GM19238 (cell line): Measurements from ENCODE around the gene UEVLD.
"Not testable (repeated sequence)": the region's sequence is repeated elsewhere in the genome, so short reads cannot be mapped to it uniquely, and the experiment has no call there.

ENCODE experiments used
- DNase-seq: peaks from one replicate; pipeline ENCODE4 v3.0.0; 2011; ENCODE audit warnings: low spot score; ENCODE audit not compliant: insufficient read length

The UEVLD gene

GRCh38 chr11:18588297-18589252 lies at the start of gene UEVLD:
TSS of gene UEVLD (minus strand) at chr11:18588734. CDS start at chr11:18588654, 80 bp downstream.
- peak; percentile 71 for DNase-seq

DNA sequence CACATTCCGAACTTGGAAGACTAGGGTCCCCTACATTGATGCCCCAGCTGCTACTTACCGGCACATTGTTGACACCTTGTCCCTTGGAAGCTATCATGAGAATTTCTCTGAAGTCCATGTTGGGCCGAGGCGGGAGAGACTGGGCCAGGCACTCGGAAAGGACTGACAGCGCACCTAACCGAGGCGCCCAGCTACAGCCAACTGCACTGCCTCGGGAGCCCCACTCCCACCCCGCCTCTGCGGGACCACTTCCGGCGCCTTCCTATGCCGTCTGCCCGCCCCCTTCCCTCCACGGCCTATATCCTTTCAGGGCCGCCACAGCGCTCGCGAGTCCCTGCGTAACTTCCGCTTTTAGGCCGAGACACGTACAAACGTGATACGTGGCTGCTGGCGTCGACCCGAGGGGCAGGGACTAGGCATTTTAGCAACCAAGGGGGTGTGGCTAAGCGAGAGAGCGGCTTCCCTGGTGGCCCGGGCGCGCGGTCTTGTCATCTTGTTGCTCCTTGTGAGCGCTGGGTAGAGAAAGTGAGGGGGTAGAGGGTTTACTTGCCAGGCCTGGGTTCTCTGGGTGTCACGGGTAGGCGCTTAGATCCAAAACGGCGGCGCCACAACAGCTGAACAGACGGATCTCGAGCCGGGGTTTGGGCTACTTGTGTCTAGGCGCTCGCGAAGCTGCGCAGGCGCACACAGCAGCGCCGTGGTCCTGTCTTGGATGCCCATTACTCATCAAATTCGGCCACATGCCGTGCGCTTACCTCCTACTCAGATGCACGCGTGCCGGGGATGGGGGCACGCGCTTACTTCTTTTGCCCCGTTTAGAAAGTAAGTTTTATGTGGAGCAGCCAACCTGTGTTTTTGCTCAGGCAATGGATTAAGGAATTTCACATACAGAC lies 45.9 kb upstream of the UEVLD start, which contains the start of gene SPTY2D1:
Gene SPTY2D1 (minus strand): TSS at position 203 of the 893 bp plus-strand sequence. CDS start 85 bp downstream, at position 118.
- DNase-seq: peak; percentile 91

GRCh38 chr11:18633256-18634139 lies 45.0 kb upstream of the UEVLD start:
- DNase-seq: peak; percentile 42

DNA sequence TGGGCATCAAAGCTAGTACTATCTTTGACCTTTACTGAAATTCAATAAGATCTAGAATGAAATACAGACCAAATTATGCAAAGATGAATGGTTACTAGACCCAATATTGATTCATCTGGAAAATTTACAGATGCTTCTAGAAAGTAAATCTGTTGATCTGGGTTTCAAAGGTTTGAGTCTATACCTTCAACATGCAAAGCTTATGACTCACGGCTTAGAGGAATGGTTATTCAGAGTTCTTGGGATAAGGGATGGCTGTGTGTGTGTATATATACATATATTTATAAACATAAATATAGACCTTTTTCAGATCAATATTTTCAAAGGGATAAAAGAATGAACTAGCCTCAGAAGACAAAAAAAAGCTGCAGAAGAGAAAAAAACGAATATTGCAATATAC lies 44.3 kb upstream of the UEVLD start:
- DNase-seq: no peak

DNA sequence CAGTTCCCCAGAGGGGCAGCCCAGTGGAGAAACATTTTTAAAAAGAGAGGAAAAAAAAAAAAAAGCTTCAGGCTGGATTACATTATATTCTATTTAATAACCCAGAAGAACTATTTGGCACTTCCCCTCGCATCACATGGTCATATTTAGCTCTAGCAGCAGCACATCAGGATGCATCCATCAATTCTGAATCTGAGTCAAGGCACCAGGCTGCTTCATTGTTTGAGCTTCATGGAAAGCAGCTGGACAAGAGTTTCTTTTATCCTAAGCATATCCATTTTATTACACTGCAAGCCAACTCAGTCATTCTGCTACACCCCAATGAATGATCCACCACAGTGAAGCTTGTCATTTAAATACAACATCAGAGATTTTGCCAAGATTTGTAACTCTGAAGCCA lies 35.6 kb upstream of the UEVLD start:
- no peak for DNase-seq

- no peak for DNase-seq
These were observed 35.2 kb upstream of the UEVLD start for GRCh38 chr11:18623707-18624106.

GRCh38 chr11:18618342-18619025 lies 29.9 kb upstream of the UEVLD start:
- no peak for DNase-seq

DNA sequence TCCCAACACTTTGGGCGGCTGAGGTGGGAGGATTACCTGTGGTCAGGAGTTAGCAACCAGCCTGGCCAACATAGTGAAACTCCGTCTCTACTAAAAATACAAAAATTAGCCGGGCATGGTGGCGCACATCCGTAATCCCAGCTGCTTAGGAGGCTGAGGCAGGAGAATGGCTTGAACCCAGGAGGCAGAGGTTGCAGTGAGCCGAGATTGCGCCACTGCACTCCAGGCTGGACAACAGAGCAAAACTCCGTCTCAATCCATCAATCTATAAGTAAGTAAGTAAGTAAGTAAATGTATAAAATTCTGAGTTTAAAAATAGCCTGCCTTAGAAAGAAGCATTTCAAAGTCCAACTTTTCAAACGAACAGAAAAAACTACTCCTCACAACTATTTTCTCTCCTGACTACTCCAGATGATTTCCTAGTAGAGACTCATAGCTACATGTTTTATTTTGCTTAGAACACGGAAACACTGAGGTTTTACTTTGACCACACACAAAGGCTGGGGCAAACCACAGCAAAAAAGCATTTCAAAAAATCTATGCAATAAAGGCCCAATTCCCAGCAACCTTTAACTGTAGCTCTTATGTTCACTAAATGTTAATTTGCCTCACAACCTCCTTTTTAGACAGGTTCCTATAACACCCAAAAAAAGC lies 29.3 kb upstream of the UEVLD start:
- no peak for DNase-seq

GRCh38 chr11:18615628-18616392 lies 27.3 kb upstream of the UEVLD start:
- DNase-seq: peak; percentile 34

DNA sequence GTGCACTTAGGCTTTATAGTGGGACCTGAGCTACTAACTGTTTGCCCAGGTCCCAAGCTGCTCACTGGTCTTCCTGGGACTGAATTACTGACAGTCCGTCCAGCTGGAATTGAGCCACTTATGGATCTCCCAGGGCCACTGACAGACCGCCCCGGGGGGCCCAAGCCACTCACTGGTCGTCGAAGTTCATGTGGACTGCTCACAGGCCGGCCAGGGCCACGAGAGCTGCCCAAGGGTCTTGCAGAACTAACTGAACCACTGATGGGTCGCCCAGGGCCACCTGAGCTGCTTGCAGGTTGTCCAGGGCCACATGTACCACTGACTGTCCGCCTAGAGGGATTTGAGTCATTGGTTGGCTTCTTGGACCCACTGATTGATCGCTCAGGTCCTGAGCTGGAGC lies 26.1 kb upstream of the UEVLD start:
- DNase-seq: no peak

DNA sequence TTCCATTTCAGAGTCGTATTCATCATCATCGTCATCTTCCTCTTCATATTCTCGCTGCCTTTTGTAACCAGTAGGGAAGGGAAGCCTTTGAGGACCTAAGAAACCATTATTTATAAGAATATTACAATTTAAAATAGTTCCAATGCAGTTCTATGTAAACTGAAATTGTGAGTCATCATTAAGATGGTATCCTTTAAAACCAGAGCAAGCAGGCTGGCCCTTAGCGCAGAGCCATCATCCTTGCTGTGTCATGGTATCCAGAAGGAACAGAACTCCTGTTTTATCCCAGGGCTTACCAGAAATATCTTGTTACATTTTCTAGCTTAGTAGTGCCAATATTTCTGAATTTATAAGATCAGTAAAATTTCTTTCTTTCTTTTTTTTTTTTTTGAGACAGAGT lies 23.9 kb upstream of the UEVLD start:
- no peak for DNase-seq

- no peak for DNase-seq
These were observed 22.7 kb upstream of the UEVLD start for GRCh38 chr11:18611196-18611595.

- no peak for DNase-seq
These were observed 19.8 kb upstream of the UEVLD start for GRCh38 chr11:18608376-18608775.

DNA sequence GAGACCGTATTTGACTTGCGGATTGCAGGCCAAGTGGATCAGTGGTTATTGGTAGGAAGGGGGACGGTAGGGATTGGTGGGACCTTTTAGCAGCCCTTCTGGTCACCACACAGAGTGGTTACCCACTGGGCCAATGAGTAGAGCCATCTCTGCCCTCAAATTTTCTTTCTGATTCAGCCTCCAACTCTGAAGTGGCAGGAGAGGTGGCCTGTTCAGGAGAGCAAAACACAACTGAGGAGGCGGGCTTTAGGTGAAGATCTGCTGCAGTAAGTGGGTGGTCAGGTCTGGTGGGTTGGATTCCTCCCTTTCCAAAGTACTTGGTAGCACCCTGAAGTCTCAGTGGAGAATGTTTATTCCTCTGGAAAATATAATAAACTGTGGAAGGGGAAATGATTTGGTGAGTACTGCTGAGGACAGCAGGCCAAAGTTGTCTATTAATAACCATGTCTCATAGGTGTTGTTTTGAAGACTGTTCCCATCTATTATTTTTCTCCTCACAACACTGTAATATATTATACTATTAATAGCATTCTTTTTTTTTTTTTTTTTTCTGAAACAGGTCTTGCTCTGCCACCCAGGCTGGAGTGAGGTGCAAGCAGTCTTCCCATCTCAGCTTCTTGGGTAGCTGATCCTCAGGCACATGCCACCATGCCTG lies 12.5 kb upstream of the UEVLD start:
- DNase-seq: no peak

GRCh38 chr11:18599739-18600230 lies 11.3 kb upstream of the UEVLD start, which contains the start of gene MISFA:
TSS of gene MISFA (plus strand) at chr11:18599789. CDS start at chr11:18599929, 140 bp downstream.
- no peak for DNase-seq

DNA sequence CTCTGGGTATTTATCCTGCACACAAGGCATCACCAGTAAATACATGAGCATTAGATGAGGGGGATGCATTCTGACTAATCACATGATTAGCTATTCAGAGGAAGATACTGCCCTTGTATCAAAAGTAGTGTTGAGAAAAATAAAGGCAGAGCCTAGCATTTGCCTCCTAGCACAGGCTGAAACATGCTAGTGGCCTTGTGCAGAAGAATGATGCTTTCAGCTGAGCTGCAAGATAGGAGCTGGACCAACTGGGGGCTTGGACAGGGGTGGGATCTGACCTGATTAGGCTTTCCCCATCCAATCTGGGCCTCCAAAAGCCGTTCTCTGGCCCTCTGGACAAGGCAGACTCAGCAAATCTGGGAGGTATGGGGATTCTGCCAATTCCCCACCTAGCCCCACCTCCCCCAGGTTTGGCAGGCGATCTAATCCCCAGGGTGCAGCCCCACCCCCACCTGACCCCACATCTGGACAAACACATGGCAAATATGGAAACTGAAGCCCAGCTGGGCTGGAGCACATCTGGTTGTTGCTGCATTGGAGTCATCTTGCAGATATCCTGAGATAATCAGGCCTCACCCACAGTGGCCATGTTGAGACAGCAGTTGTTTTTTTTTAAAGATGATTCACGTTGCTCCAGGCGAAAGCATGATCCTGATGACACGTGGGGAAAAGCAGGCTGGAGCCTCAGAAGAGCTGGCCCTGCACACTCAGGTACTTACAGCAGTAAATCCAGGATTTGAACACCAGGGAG lies 6.6 kb upstream of the UEVLD start:
- no peak for DNase-seq

- not testable (repeated sequence) for DNase-seq
These were observed 5.6 kb upstream of the UEVLD start for GRCh38 chr11:18594088-18594487.

- DNase-seq: no peak
These were observed 2.0 kb upstream of the UEVLD start for GRCh38 chr11:18590571-18590970.
